Lung (tissue), 12 donors: ENCODE results near the gene UQCRHL. TPM values are rescaled to one million over a fixed set of nuclear protein-coding genes. Genes with fewer than 3 reads are reported as not detected.
A peak's percentile ranks its signal among the peaks of the same experiment; 100 is the strongest.

Source experiments
- ATAC-seq: fragments of 200-7000 bp; cut with Tn5 transposase; one replicate; pipeline ENCODE4 v1.9.1; 2020; ENCODE audit warnings: moderate number of reproducible peaks; ENCODE audit not compliant: insufficient read depth, low FRiP score
- DNase-seq, 3 donors: peaks; one replicate each; pipeline ENCODE4 v3.0.0-alpha.2; 2013 to 2017
- H3K27ac ChIP-seq, 2 donors: one replicate each; pipeline ENCODE4 v1.5.1; 2013; ENCODE audit warnings: mild to moderate bottlenecking in 2 of 2, moderate library complexity in 2 of 2, control low read depth in 1 of 2, inconsistent platforms in 1 of 2, low read depth in 1 of 2, low read length in 1 of 2
- H3K27me3 ChIP-seq, 3 donors: one replicate each; pipeline ENCODE4 v1.5.1; 2013; ENCODE audit warnings: low read length in 2 of 3; ENCODE audit not compliant: control insufficient read depth in 3 of 3, insufficient read depth in 3 of 3
- H3K36me3 ChIP-seq, 4 donors: one replicate each; pipeline ENCODE4 v1.5.1; 2013; ENCODE audit warnings: low read length in 4 of 4, mild to moderate bottlenecking in 1 of 4, moderate library complexity in 1 of 4; ENCODE audit not compliant: control insufficient read depth in 4 of 4, insufficient read depth in 4 of 4
- H3K4me1 ChIP-seq, 5 donors: one replicate each; pipeline ENCODE4 v1.5.1; 2013; ENCODE audit warnings: low read length in 5 of 5, mild to moderate bottlenecking in 2 of 5, moderate library complexity in 1 of 5; ENCODE audit not compliant: control insufficient read depth in 5 of 5, insufficient read depth in 5 of 5
- H3K4me3 ChIP-seq: one replicate; pipeline ENCODE4 v1.5.1; 2013; ENCODE audit warnings: mild to moderate bottlenecking, control low read depth, moderate library complexity
- H3K9ac ChIP-seq, 2 donors: one replicate each; pipeline ENCODE4 v1.5.1; 2013; ENCODE audit warnings: low read length in 2 of 2, control low read depth in 1 of 2; ENCODE audit not compliant: insufficient read depth in 1 of 2
- H3K9me3 ChIP-seq, 4 donors: one replicate each; pipeline ENCODE4 v1.5.1; 2013; ENCODE audit warnings: low read length in 3 of 4, mild to moderate bottlenecking in 1 of 4, moderate library complexity in 1 of 4; ENCODE audit not compliant: control insufficient read depth in 4 of 4, insufficient read depth in 3 of 4
- CTCF ChIP-seq: IDR thresholded peaks from 2 replicates; pipeline ENCODE4 v1.5.1; 2012; ENCODE audit warnings: mild to moderate bottlenecking; ENCODE audit errors: control extremely low read depth, extremely low read depth
- WGBS, 2 donors: extraction: QIAGEN DNeasy Blood & Tissue Kit; methylation state at CpG; one replicate each; pipeline ENCODE4 v1.1.7; 2013; 5-methylcytosine and 5-hydroxymethylcytosine counted together
- polyA plus RNA-seq, 2 donors: library from polyadenylated mRNA; stranded (reverse); fragments of 200-250 nt; gene quantifications; one replicate each; pipeline ENCODE4 v1.2.1, GENCODE V29; 2013
- total RNA-seq, 2 donors: library from RNA; depleted of rRNA in 1 of 2; stranded (reverse); fragments of >200 nt in 1 of 2; gene quantifications; one replicate each; pipeline ENCODE4 v1.2.1, GENCODE V29; 2014 to 2021
- donor health status: control.
- donor health status: control.
- donor health status: Bipolar disorder and iron deficiency.
- donor health status: healthy.
- donor health status: DM: yes; HTN: yes; CAD: no.

The UQCRHL gene
- total and polyA plus RNA-seq, 4 donors, result 1.1 to 4.6 (median 1.7) TPM

- Histone ChIP-seq H3K4me3 (no peak overlapping the region), H3K27ac (no peak overlapping the region), H3K9ac (peak overlapping the region in 1 of 2 donors; percentile 9), H3K36me3 (no peaks in the 10 kb centered on the region), H3K9me3 (no peaks in the 10 kb centered on the region), H3K27me3 (no peaks in the 10 kb centered on the region), H3K4me1 (peaks cover 0 to 4% (median 0%) of the 10 kb centered on the region in 5 donors)
- DNase-seq (peak in 2 of 3 donors; percentile 48 to 59), ATAC-seq (no peak)
- 42 to 43% methylated on average over 4 of the region's 4 CpGs for WGBS, 2 donors
- TF ChIP-seq CTCF, result no peak
Observed at GRCh38 chr1:15803380-15803779, 4.1 kb downstream of the UQCRHL start.

GRCh38 chr1:15802234-15802965, 5.0 kb downstream of the UQCRHL start:
- H3K36me3 ChIP-seq, result no peaks in the 10 kb centered on the region
- WGBS, 2 donors, result 77 to 78% methylated on average over 17 of the region's 17 CpGs
- no peak overlapping the region for H3K9ac ChIP-seq
- H3K4me3 ChIP-seq, result no peak overlapping the region
- no peaks in the 10 kb centered on the region for H3K27me3 ChIP-seq
- H3K27ac ChIP-seq, result no peak overlapping the region
- peaks cover 0 to 4% (median 0%) of the 10 kb centered on the region in 5 donors for H3K4me1 ChIP-seq
- DNase-seq (no peak), ATAC-seq (no peak)
- H3K9me3 ChIP-seq, result no peaks in the 10 kb centered on the region
- TF ChIP-seq CTCF, result no peak

- WGBS, 2 donors, result 48 to 75% methylated on average over 22 of the region's 22 CpGs
- Histone ChIP-seq H3K9me3 (no peaks in the 10 kb centered on the region), H3K9ac (no peak overlapping the region), H3K27ac (peak overlapping the region in 1 of 2 donors; percentile 55), H3K4me1 (peaks cover 0 to 4% (median 0%) of the 10 kb centered on the region in 5 donors), H3K36me3 (no peaks in the 10 kb centered on the region), H3K4me3 (no peak overlapping the region), H3K27me3 (no peaks in the 10 kb centered on the region)
- DNase-seq (no peak), ATAC-seq (peak; percentile 64)
- no peak for TF ChIP-seq CTCF
Observed at GRCh38 chr1:15799928-15800835, 7.3 kb downstream of the UQCRHL start.
